Caco-2 (cell line): Measurements from ENCODE around the gene NEK11. TPM values are rescaled to one million over a fixed set of nuclear protein-coding genes. Genes with fewer than 3 reads are reported as not detected.
A peak's percentile ranks its signal among the peaks of the same experiment; 100 is the strongest.

Experiments used
- BruUV-seq: library from RNA; stranded (reverse); fragments of 400-500 nt; replicated peaks from 2 replicates; lab custom pipeline; 2021; lab: Mats Ljungman, UMichigan
- CTCF ChIA-PET: fragments of 300-600 bp; sonication (Branson Sonifier 250); formaldehyde crosslinking; loops from one replicate; lab custom pipeline; 2022; ENCODE audit warnings: antibody characterized with exemption; lab: Charles Lee
- POLR2A ChIA-PET: fragments of 300-600 bp; sonication (Branson Sonifier 250); formaldehyde crosslinking; loops from one replicate; lab custom pipeline; 2022; ENCODE audit warnings: antibody characterized with exemption; lab: Charles Lee
- DNase-seq, 2 experiments: peaks; one replicate each; pipeline versions ENCODE4 v3.0.0 to v3.0.0-alpha.2; 2020 to 2022
- H3K27me3 ChIP-seq: replicated peaks from 2 replicates; pipeline ENCODE4 v1.6.0; 2011; ENCODE audit warnings: low read length; ENCODE audit not compliant: control insufficient read depth, insufficient read depth
- H3K36me3 ChIP-seq: 2 replicates; pipeline ENCODE4 v1.5.1; 2011; ENCODE audit warnings: low read length; ENCODE audit not compliant: control insufficient read depth, insufficient read depth
- H3K4me1 ChIP-seq: fragments of 250-450 bp; sonication (Bioruptor Pico); 2 replicates; pipeline ENCODE4 v1.5.1; 2020; ENCODE audit warnings: mild to moderate bottlenecking
- H3K4me3 ChIP-seq: 2 replicates; pipeline ENCODE4 v1.5.1; 2011; ENCODE audit warnings: low read depth, mild to moderate bottlenecking, control low read depth, low read length
- H3K9me3 ChIP-seq: fragments of 250-450 bp; sonication (Bioruptor Pico); 2 replicates; pipeline ENCODE4 v1.5.1; 2020; ENCODE audit warnings: mild to moderate bottlenecking, moderate library complexity
- H3K27ac Mint-ChIP-seq: one replicate; pipeline ENCODE4 v1.8.0; 2022; ENCODE audit warnings: mixed read lengths; ENCODE audit not compliant: unreplicated experiment
- H3K27me3 Mint-ChIP-seq: one replicate; pipeline ENCODE4 v1.8.0; 2022; ENCODE audit warnings: mixed read lengths; ENCODE audit not compliant: insufficient read depth, unreplicated experiment
- H3K36me3 Mint-ChIP-seq: one replicate; pipeline ENCODE4 v1.8.0; 2022; ENCODE audit warnings: mild to moderate bottlenecking, mixed read lengths; ENCODE audit not compliant: insufficient read depth, unreplicated experiment
- H3K4me1 Mint-ChIP-seq: one replicate; pipeline ENCODE4 v1.8.0; 2022; ENCODE audit warnings: low read depth, mixed read lengths; ENCODE audit not compliant: unreplicated experiment
- H3K4me3 Mint-ChIP-seq: one replicate; pipeline ENCODE4 v1.8.0; 2022; ENCODE audit warnings: mild to moderate bottlenecking, moderate library complexity, mixed read lengths; ENCODE audit not compliant: unreplicated experiment
- H3K9me3 Mint-ChIP-seq: one replicate; pipeline ENCODE4 v1.8.0; 2022; ENCODE audit warnings: mixed read lengths; ENCODE audit not compliant: unreplicated experiment
- intact Hi-C: fragments of 100-400 bp; cut with micrococcal nuclease; formaldehyde crosslinking; loops from one replicate; pipeline ENCODE4 v1.10.0; 2022; ENCODE audit not compliant: unreplicated experiment
- total RNA-seq: library from RNA; stranded (reverse); gene quantifications from 2 replicates; pipeline ENCODE4 v1.2.3, GENCODE V29; 2022
- TF ChIP-seq, protein P1 (sequence below), 2 experiments: fragments of 200-600 bp in 1 of 2; IDR thresholded peaks; 1 replicate in 1 of 2; 2 replicates in 1 of 2; pipeline versions ENCODE4 v1.5.1 to v1.8.0; 2011 to 2022; ENCODE audit warnings: antibody characterized with exemption in 1 of 2, control low read depth in 1 of 2, inconsistent platforms in 1 of 2, low read depth in 1 of 2, low read length in 1 of 2, mild to moderate bottlenecking in 1 of 2, moderate library complexity in 1 of 2; ENCODE audit not compliant: insufficient read depth in 1 of 2, severe bottlenecking in 1 of 2, unreplicated experiment in 1 of 2

Gene NEK11
- total RNA-seq, 1 experiment from 2014 or later = 4.4 TPM

DNA sequence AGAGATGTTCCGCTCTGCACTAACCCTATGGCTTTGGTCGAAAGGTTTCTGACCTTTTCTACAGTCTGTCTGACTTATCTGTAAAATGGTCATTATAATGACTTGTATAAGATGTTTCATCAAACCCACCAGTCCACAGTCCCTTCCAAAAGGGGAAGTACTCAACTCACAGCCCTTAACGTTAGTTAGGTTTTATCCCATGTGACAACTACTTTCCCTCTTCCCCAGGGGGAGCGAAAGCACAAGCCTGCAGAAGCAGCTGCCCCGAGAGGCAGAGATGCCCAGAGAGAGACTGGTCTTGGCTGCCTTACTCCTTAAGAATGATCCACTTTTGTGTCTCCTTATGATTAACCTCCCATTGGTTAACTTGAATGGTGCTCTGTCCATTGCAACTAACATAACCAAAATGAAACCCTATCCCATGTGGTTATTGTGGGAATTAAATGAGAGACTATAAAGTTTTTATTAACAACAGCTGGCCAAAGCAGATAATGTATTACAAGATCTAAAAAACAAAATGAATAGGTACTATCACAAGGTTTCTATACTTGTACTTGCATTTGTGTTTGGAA, 6.5 kb upstream of the NEK11 start:
- Histone ChIP-seq H3K9me3 (no peaks in the 10 kb centered on the region), H3K27me3 (no peaks in the 10 kb centered on the region), H3K36me3 (peaks cover 7% of the 10 kb centered on the region), H3K4me3 (no peak overlapping the region), H3K4me1 (peaks cover 5% of the 10 kb centered on the region; the same call in 1 of the 2 replicates)
- POLR2A ChIA-PET = no interaction called here
- no peak for DNase-seq
- TF ChIP-seq, protein P1, sequence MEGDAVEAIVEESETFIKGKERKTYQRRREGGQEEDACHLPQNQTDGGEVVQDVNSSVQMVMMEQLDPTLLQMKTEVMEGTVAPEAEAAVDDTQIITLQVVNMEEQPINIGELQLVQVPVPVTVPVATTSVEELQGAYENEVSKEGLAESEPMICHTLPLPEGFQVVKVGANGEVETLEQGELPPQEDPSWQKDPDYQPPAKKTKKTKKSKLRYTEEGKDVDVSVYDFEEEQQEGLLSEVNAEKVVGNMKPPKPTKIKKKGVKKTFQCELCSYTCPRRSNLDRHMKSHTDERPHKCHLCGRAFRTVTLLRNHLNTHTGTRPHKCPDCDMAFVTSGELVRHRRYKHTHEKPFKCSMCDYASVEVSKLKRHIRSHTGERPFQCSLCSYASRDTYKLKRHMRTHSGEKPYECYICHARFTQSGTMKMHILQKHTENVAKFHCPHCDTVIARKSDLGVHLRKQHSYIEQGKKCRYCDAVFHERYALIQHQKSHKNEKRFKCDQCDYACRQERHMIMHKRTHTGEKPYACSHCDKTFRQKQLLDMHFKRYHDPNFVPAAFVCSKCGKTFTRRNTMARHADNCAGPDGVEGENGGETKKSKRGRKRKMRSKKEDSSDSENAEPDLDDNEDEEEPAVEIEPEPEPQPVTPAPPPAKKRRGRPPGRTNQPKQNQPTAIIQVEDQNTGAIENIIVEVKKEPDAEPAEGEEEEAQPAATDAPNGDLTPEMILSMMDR (IDR thresholded peaks at IDR 0.05; ENCODE audit: insufficient read depth in 1 of 2, low read depth in 1 of 2, low read length in 1 of 2, severe bottlenecking in 1 of 2, unreplicated experiment in 1 of 2) = no peak
- peaks cover 15% of the 10 kb centered on the region for H3K4me1 Mint-ChIP-seq
- H3K9me3 Mint-ChIP-seq = no peaks in the 10 kb centered on the region
- CTCF ChIA-PET = no interaction called here
- H3K4me3 Mint-ChIP-seq = no peak overlapping the region
- peaks cover 21% of the 10 kb centered on the region for H3K36me3 Mint-ChIP-seq
- no peaks in the 10 kb centered on the region for H3K27me3 Mint-ChIP-seq
- no TSS peak for BruUV-seq
- no peak overlapping the region for H3K27ac Mint-ChIP-seq
- intact Hi-C loops = loop anchor here (10.0 kb wide), 1 partner anchor 275 kb away; the partner anchor contains the start of gene PIK3R4

DNA sequence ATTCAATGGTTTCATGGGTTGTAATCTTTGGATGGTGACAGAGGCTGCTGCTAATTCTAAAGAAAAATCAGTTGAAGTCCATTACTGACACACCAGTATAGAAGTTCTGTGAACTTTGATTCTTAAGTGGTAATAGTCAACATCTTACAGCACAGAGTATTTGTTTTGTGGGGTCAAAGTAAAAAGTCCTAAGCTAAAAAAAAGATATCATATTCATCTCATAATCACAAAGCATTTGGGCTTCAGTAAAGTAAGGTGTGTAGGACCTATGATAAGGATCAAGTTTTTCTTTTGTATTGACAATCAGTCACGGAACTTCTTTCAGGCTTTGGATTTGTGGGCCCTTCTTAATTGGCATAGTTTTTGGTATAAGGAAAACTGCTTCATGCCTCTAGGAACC, 1.1 kb upstream of the NEK11 start:
- intact Hi-C loops = loop anchor here (5.0 to 10.0 kb wide), 2 partner anchors 281 to 477 kb away; partner anchors contain the start of genes MRPL3 and PIK3R4
- POLR2A ChIA-PET = interaction anchor here (0.6 to 1.1 kb wide), 3 partner anchors 98 to 297 kb away, joined by 3 to 5 read pairs (median 3); no protein-coding TSS in a partner anchor
- H3K4me3 Mint-ChIP-seq = peak overlapping the region; percentile 82

DNA sequence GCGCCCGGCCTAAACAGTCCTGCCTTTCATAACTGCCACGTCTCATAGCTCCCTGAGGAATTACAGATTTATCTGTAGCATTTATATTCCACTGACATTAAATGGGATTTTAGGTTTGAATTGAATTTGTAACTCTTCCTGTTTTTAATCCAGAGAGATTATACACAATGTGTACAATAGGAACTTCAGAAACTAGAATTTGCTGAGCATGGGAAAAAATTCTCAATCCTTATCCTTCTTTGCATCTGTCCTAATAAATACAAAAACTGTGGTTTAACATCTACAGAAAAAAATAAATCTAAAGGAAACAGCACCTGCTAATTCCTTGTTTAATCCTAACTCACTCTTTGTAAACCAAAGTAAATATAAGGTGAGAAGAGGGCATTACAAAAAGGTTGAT, 2.2 kb downstream of the NEK11 start:
- no TSS peak for BruUV-seq
- TF ChIP-seq, protein P1 (IDR thresholded peaks at IDR 0.05; ENCODE audit: insufficient read depth in 1 of 2, low read depth in 1 of 2, low read length in 1 of 2, severe bottlenecking in 1 of 2, unreplicated experiment in 1 of 2) = no peak
- Histone ChIP-seq H3K27me3 (no peaks in the 10 kb centered on the region), H3K4me1 (peaks cover 19% of the 10 kb centered on the region; the same call in 1 of the 2 replicates), H3K36me3 (peaks cover 4% of the 10 kb centered on the region), H3K4me3 (no peak overlapping the region), H3K9me3 (no peaks in the 10 kb centered on the region)
- Mint-ChIP-seq H3K27me3 (no peaks in the 10 kb centered on the region), H3K4me1 (peaks cover 23% of the 10 kb centered on the region), H3K4me3 (no peak overlapping the region), H3K9me3 (no peaks in the 10 kb centered on the region), H3K36me3 (peaks cover 19% of the 10 kb centered on the region), H3K27ac (no peak overlapping the region)
- no peak for DNase-seq
- ChIA-PET POLR2A (no interaction called here), CTCF (no interaction called here)
- intact Hi-C loops = loop anchor here (5.0 to 10.0 kb wide), 2 partner anchors 284 to 473 kb away; partner anchors contain the start of genes MRPL3 and PIK3R4

More for the DNA sequence above, 1.1 kb upstream of the NEK11 start:
- DNase-seq = no peak
- Mint-ChIP-seq H3K27me3 (no peaks in the 10 kb centered on the region), H3K4me1 (peaks cover 23% of the 10 kb centered on the region), H3K27ac (peak overlapping the region; percentile 95), H3K36me3 (peaks cover 19% of the 10 kb centered on the region), H3K9me3 (no peaks in the 10 kb centered on the region)
- BruUV-seq = no TSS peak
- Histone ChIP-seq H3K4me3 (peak overlapping the region; percentile 60), H3K36me3 (peaks cover 4% of the 10 kb centered on the region), H3K27me3 (no peaks in the 10 kb centered on the region), H3K4me1 (peaks cover 19% of the 10 kb centered on the region; the same call in 1 of the 2 replicates), H3K9me3 (no peaks in the 10 kb centered on the region)
- TF ChIP-seq, protein P1 (IDR thresholded peaks at IDR 0.05; ENCODE audit: insufficient read depth in 1 of 2, low read depth in 1 of 2, low read length in 1 of 2, severe bottlenecking in 1 of 2, unreplicated experiment in 1 of 2) = no peak
- CTCF ChIA-PET = no interaction called here
